ENCODE results near the gene RNF135.

Gene RNF135

DNA sequence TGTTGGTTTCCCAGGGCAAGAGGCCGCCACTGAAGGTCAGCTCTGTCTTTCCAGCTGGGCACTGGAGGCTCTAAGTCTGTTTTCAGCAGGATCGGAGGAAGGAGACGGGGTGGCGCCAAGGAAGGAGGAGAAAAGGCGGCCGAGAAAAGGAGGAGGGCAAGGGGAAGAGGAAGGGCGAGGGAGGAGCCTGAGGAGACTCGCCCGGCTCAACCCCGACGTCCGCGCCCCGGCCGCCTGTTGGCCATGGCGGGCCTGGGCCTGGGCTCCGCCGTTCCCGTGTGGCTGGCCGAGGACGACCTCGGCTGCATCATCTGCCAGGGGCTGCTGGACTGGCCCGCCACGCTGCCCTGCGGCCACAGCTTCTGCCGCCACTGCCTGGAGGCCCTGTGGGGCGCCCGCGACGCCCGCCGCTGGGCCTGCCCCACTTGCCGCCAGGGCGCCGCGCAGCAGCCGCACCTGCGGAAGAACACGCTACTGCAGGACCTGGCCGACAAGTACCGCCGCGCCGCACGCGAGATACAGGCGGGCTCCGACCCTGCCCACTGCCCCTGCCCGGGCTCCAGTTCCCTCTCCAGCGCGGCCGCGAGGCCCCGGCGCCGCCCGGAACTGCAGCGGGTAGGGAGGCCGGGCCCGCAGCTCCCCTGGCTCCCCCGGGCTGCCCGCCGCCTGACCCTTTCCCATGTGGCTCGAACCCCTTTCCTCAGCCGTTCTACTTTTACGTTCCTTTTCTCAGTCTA is at the start of gene RNF135:
TSS of gene RNF135 (plus strand) at position 209 of the 737 bp plus-strand sequence. CDS start at position 244, 35 bp downstream.
- H3K4me3 ChIP-seq (ENCODE audit: control insufficient read depth, low read depth, low read length): peak within 1 kb of the TSS; percentile 44
- peak; percentile 46 for DNase-seq (ENCODE audit: low read depth)
- TF ChIP-seq CTCF (IDR thresholded peaks at IDR 0.05; ENCODE audit: control insufficient read depth, insufficient read depth, low read depth, low read length, missing control alignments): no peak

- DNase-seq (ENCODE audit: low read depth): no peak
- no peak for TF ChIP-seq CTCF (IDR thresholded peaks at IDR 0.05; ENCODE audit: control insufficient read depth, insufficient read depth, low read depth, low read length, missing control alignments)
- H3K4me3 ChIP-seq (ENCODE audit: control insufficient read depth, low read depth, low read length): peak within 1 kb of the TSS; percentile 31
These were observed 49.2 kb upstream of the RNF135 start, which contains the start of gene ADAP2 for GRCh38 chr17:30921544-30922196. Gene ADAP2, plus strand, starts transcription at chr17:30921945. Its CDS starts 70 bp downstream, at chr17:30922015.

- H3K4me3 ChIP-seq (ENCODE audit: control insufficient read depth, low read depth, low read length): peak overlapping the region; percentile 31
- TF ChIP-seq CTCF (IDR thresholded peaks at IDR 0.05; ENCODE audit: control insufficient read depth, insufficient read depth, low read depth, low read length, missing control alignments): no peak
- no peak for DNase-seq (ENCODE audit: low read depth)
These were observed 48.4 kb upstream of the RNF135 start for GRCh38 chr17:30922235-30923030.

DNA sequence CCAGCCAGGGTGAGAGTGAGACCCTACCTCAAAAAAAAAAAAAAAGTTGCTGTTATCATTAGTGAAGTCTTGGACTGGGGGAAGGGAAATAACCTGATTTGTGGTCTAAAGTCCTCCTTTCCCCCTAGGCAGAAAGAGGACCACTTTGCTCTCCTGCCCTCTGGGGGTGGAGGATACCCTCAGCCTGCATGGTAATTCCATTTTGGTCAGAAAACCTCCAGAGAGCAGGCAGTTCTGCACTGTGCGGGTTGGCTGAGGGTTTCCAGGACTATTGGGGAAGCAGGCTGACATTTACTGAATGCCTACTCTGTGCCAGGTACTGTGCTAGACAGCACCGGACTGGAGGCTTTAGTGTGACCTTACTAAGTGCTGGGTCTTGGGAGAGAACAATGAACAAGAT is 46.5 kb upstream of the RNF135 start:
- DNase-seq (ENCODE audit: low read depth): no peak
- no peak for TF ChIP-seq CTCF (IDR thresholded peaks at IDR 0.05; ENCODE audit: control insufficient read depth, insufficient read depth, low read depth, low read length, missing control alignments)
- no peak overlapping the region for H3K4me3 ChIP-seq (ENCODE audit: control insufficient read depth, low read depth, low read length)

GRCh38 chr17:30926516-30926915 is 44.3 kb upstream of the RNF135 start:
- H3K4me3 ChIP-seq (ENCODE audit: control insufficient read depth, low read depth, low read length): no peak overlapping the region
- no peak for DNase-seq (ENCODE audit: low read depth)

More at GRCh38 chr17:30926516-30926915, 44.3 kb upstream of the RNF135 start:
- no peak for TF ChIP-seq CTCF (IDR thresholded peaks at IDR 0.05; ENCODE audit: control insufficient read depth, insufficient read depth, low read depth, low read length, missing control alignments)
